ENCODE data around the gene AOX1.
A peak's percentile ranks its signal among the peaks of the same experiment; 100 is the strongest.
"Not testable (repeated sequence)": the region's sequence is repeated elsewhere in the genome, so short reads cannot be mapped to it uniquely, and the experiment has no call there.

The AOX1 gene

GRCh38 chr2:200698217-200698616, 112.4 kb downstream of the AOX1 start:
- no peak for DNase-seq (ENCODE audit: extremely low read depth in 1 of 2, low read depth in 1 of 2)

- DNase-seq (ENCODE audit: extremely low read depth in 1 of 2, low read depth in 1 of 2) = no peak
Measured at GRCh38 chr2:200699310-200699709, 113.5 kb downstream of the AOX1 start.

GRCh38 chr2:200700856-200701255, 115.0 kb downstream of the AOX1 start:
- no peak for DNase-seq (ENCODE audit: extremely low read depth in 1 of 2, low read depth in 1 of 2)

GRCh38 chr2:200702044-200702443, 116.2 kb downstream of the AOX1 start:
- no peak for DNase-seq (ENCODE audit: extremely low read depth in 1 of 2, low read depth in 1 of 2)

GRCh38 chr2:200702646-200703118, 116.9 kb downstream of the AOX1 start:
- DNase-seq (ENCODE audit: extremely low read depth in 1 of 2, low read depth in 1 of 2) = no peak

GRCh38 chr2:200703127-200703925, 117.5 kb downstream of the AOX1 start:
- DNase-seq (ENCODE audit: extremely low read depth in 1 of 2, low read depth in 1 of 2) = no peak

- no peak for DNase-seq (ENCODE audit: extremely low read depth in 1 of 2, low read depth in 1 of 2)
Measured at GRCh38 chr2:200703926-200704637, 118.3 kb downstream of the AOX1 start.

- DNase-seq (ENCODE audit: extremely low read depth in 1 of 2, low read depth in 1 of 2) = no peak
Measured at GRCh38 chr2:200705305-200706041, 119.7 kb downstream of the AOX1 start.

GRCh38 chr2:200708943-200709342, 123.1 kb downstream of the AOX1 start:
- DNase-seq (ENCODE audit: extremely low read depth in 1 of 2, low read depth in 1 of 2) = no peak

- DNase-seq (ENCODE audit: extremely low read depth in 1 of 2, low read depth in 1 of 2) = peak; percentile 85 to 92
Measured at GRCh38 chr2:200713003-200713703, 127.3 kb downstream of the AOX1 start.

- DNase-seq (ENCODE audit: extremely low read depth in 1 of 2, low read depth in 1 of 2) = no peak
Measured at GRCh38 chr2:200713704-200714064, 127.9 kb downstream of the AOX1 start.

- DNase-seq (ENCODE audit: extremely low read depth in 1 of 2, low read depth in 1 of 2) = not testable (repeated sequence)
Measured at GRCh38 chr2:200715014-200715413, 129.2 kb downstream of the AOX1 start.

GRCh38 chr2:200716386-200716785, 130.6 kb downstream of the AOX1 start:
- no peak for DNase-seq (ENCODE audit: extremely low read depth in 1 of 2, low read depth in 1 of 2)

Measured in activated CD8-positive, alpha-beta memory T cell treated with anti-CD3 and anti-CD28 coated beads for 1 hour (primary cell).